ENCODE measurements around the gene CAND1.
A peak's percentile ranks its signal among the peaks of the same experiment; 100 is the strongest.

The CAND1 gene

GRCh38 chr12:67348683-67349082 is 79.5 kb downstream of the CAND1 start:
- DNase-seq = no peak

GRCh38 chr12:67352682-67353081 is 83.5 kb downstream of the CAND1 start:
- DNase-seq = no peak

GRCh38 chr12:67354322-67354721 is 85.2 kb downstream of the CAND1 start:
- DNase-seq = no peak

GRCh38 chr12:67354966-67355365 is 85.8 kb downstream of the CAND1 start:
- DNase-seq = no peak

GRCh38 chr12:67355428-67356379 is 86.5 kb downstream of the CAND1 start:
- DNase-seq = peak; percentile 19

- DNase-seq = no peak
Observed at GRCh38 chr12:67356380-67356774, 87.2 kb downstream of the CAND1 start.

GRCh38 chr12:67357376-67358125 is 88.4 kb downstream of the CAND1 start:
- DNase-seq = no peak

GRCh38 chr12:67358781-67359338 is 89.7 kb downstream of the CAND1 start:
- no peak for DNase-seq

GRCh38 chr12:67362526-67362925 is 93.4 kb downstream of the CAND1 start:
- no peak for DNase-seq

GRCh38 chr12:67364228-67364627 is 95.1 kb downstream of the CAND1 start:
- no peak for DNase-seq

- DNase-seq = no peak
Observed at GRCh38 chr12:67365131-67365530, 96.0 kb downstream of the CAND1 start.

GRCh38 chr12:67367843-67368242 is 98.7 kb downstream of the CAND1 start:
- DNase-seq = no peak

Measured in CD4-positive, alpha-beta T cell treated with Interleukin-17A for 4 hours (primary cell).